Measurements from ENCODE around the gene PWWP2A. TPM values are rescaled to one million over a fixed set of nuclear protein-coding genes. Genes with fewer than 3 reads are reported as not detected.
"Not testable (repeated sequence)": the region's sequence is repeated elsewhere in the genome, so short reads cannot be mapped to it uniquely, and the experiment has no call there.

The PWWP2A gene
- total RNA-seq, 1 donor from 2014 or later: 29.2 TPM

- H3K4me3 Mint-ChIP-seq: no peak overlapping the region
- H3K4me1 Mint-ChIP-seq (ENCODE audit: unreplicated experiment): peaks cover 10% of the 10 kb centered on the region
- H3K9me3 Mint-ChIP-seq: peaks cover 4% of the 10 kb centered on the region
- DNase-seq (ENCODE audit: extremely low spot score, unreplicated experiment): no peak
- TF ChIP-seq CTCF (conservative IDR thresholded peaks at IDR 0.05): no peak
- H3K36me3 Mint-ChIP-seq: no peaks in the 10 kb centered on the region
- peak overlapping the region; percentile 67 for H3K27ac Mint-ChIP-seq
- H3K27me3 Mint-ChIP-seq: peaks cover 2% of the 10 kb centered on the region
These were observed 35.9 kb upstream of the PWWP2A start for GRCh38 chr5:160155017-160155750.

DNA sequence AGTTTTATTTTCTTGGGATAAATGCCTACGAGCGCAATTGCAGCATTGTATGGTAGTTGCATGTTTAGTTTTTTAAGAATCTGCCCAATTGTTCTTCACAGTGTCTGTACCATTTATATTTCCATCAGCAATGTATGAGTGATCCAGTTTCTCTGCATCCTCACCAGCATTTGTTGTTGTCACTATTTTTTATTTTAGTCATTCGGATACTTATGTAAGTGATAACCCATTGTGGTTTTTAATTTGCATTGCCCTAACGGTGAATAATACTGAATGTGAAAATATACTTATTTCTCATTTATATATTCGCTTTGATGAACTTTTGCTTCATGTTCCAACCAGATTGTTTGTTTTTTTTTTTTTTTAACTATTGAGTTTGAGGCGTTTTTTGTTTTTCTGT lies 33.7 kb upstream of the PWWP2A start:
- H3K27ac Mint-ChIP-seq: no peak overlapping the region
- H3K4me3 Mint-ChIP-seq: no peak overlapping the region
- H3K27me3 Mint-ChIP-seq: no peaks in the 10 kb centered on the region
- TF ChIP-seq CTCF (conservative IDR thresholded peaks at IDR 0.05): no peak
- no peaks in the 10 kb centered on the region for H3K36me3 Mint-ChIP-seq
- H3K9me3 Mint-ChIP-seq: peaks cover 4% of the 10 kb centered on the region
- peaks cover 6% of the 10 kb centered on the region for H3K4me1 Mint-ChIP-seq (ENCODE audit: unreplicated experiment)
- no peak for DNase-seq (ENCODE audit: extremely low spot score, unreplicated experiment)

GRCh38 chr5:160152287-160152686 lies 33.0 kb upstream of the PWWP2A start:
- Mint-ChIP-seq H3K27ac (no peak overlapping the region), H3K36me3 (no peaks in the 10 kb centered on the region), H3K27me3 (no peaks in the 10 kb centered on the region), H3K4me1 (ENCODE audit: unreplicated experiment) (peaks cover 6% of the 10 kb centered on the region), H3K4me3 (no peak overlapping the region), H3K9me3 (peaks cover 4% of the 10 kb centered on the region)
- no peak for DNase-seq (ENCODE audit: extremely low spot score, unreplicated experiment)
- TF ChIP-seq CTCF (conservative IDR thresholded peaks at IDR 0.05): no peak

DNA sequence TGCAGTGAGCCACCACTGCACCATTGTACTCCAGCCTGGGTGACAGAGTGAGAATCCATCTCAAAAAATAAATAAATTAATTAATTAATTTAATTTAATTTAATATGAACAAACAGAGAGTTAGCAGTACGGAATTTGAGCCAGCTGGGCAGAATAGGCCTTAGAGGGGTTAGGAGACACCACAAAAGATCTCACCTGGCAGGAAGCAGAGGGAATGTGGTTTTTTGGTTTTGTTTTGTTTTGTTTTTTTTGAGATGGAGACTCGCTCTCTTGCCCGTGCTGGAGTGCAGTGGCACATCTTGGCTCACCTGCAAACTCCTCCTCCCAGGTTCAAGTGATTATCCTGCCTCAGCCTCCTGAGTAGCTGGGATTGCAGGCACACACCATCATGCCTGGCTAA lies 31.8 kb upstream of the PWWP2A start:
- no peak for DNase-seq (ENCODE audit: extremely low spot score, unreplicated experiment)
- Mint-ChIP-seq H3K36me3 (no peaks in the 10 kb centered on the region), H3K27me3 (no peaks in the 10 kb centered on the region), H3K9me3 (peaks cover 4% of the 10 kb centered on the region), H3K4me3 (no peak overlapping the region), H3K27ac (no peak overlapping the region), H3K4me1 (ENCODE audit: unreplicated experiment) (peaks cover 12% of the 10 kb centered on the region)
- TF ChIP-seq CTCF (conservative IDR thresholded peaks at IDR 0.05): no peak

- peaks cover 4% of the 10 kb centered on the region for H3K9me3 Mint-ChIP-seq
- H3K27ac Mint-ChIP-seq: no peak overlapping the region
- TF ChIP-seq CTCF (conservative IDR thresholded peaks at IDR 0.05): no peak
- no peaks in the 10 kb centered on the region for H3K36me3 Mint-ChIP-seq
- H3K4me1 Mint-ChIP-seq (ENCODE audit: unreplicated experiment): peaks cover 10% of the 10 kb centered on the region
- no peak for DNase-seq (ENCODE audit: extremely low spot score, unreplicated experiment)
- no peaks in the 10 kb centered on the region for H3K27me3 Mint-ChIP-seq
- no peak overlapping the region for H3K4me3 Mint-ChIP-seq
These were observed 31.1 kb upstream of the PWWP2A start for GRCh38 chr5:160150381-160150780.

DNA sequence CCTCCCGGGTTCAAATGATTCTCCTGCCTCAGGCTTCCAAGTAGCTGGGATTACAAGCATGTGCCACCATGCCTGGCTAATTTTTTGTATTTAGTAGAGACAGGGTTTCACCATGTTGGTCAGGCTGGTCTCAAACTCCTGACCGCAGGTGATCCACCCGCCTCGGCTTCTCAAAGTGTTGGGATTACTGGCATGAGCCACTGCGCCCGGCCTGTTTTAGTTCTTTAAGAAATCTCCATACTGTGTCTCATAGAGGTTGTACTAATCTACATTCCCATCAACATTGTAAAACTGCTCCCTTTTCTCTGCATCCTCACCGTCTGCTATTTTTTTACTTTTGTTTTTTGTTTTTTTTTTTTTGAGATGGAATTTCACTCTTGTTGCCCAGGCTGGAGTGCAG lies 25.2 kb upstream of the PWWP2A start:
- DNase-seq (ENCODE audit: extremely low spot score, unreplicated experiment); H3K27me3 Mint-ChIP-seq; H3K27ac Mint-ChIP-seq; H3K36me3 Mint-ChIP-seq; H3K4me3 Mint-ChIP-seq; H3K9me3 Mint-ChIP-seq; H3K4me1 Mint-ChIP-seq (ENCODE audit: unreplicated experiment): not testable (repeated sequence)
